HG02938 (cell line): ENCODE results near the gene PLCXD3.
"Not testable (repeated sequence)": the region's sequence is repeated elsewhere in the genome, so short reads cannot be mapped to it uniquely, and the experiment has no call there.

Source experiments
- ATAC-seq: cut with Tn5 transposase; IDR thresholded peaks from one replicate; pipeline ENCODE4 v1.9.1; 2021; ENCODE audit warnings: mild to moderate bottlenecking, moderate library complexity; ENCODE audit not compliant: unreplicated experiment

PLCXD3 gene

DNA sequence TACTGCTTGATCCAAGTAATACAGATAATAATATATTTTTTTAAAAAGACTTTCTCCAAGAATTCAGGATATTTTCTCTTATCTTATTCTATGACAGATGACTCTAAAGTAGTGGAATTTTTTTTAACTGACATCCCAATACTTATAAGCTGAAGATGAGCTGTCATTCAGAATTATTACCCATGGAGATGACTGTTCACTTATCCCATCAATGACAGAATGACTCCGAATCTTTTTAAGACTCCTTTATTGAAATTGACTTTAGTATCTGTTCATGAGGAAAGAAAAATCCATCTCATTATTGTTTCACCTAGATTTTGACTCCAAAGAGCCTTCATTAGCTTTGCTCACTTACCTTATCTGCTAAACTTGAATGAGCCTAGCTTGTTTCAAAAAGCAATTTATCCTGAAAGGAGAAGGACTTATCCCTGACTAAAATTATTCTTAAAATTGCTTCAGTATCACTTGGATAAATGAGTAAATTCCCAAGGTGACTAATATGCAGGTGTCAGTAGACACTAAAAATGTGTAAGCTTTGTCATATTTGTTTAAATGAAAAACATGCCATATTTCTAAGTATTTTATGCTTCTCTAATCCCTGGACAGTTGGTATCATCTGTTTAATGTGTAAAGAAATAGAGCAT lies 146.9 kb downstream of the PLCXD3 start:
- ATAC-seq, result no peak

DNA sequence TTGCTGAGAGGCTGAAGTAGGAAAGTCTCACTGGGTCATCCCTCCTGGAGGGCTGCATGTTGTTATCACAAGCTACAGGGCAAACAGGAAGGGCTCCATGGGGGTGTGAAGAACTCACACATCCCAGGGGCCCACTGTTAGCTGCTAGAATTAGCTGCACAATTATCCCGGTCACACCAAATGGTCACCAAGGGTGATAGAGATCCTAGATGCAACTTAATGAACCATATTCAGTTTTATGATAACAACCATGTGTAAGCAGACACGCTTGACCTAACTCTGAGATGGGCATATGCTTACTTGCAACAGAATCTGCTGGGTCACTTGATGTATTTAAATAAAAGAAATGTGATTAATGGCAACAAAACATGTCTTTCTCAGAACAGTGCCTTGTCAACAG lies 153.6 kb downstream of the PLCXD3 start:
- ATAC-seq, result no peak

DNA sequence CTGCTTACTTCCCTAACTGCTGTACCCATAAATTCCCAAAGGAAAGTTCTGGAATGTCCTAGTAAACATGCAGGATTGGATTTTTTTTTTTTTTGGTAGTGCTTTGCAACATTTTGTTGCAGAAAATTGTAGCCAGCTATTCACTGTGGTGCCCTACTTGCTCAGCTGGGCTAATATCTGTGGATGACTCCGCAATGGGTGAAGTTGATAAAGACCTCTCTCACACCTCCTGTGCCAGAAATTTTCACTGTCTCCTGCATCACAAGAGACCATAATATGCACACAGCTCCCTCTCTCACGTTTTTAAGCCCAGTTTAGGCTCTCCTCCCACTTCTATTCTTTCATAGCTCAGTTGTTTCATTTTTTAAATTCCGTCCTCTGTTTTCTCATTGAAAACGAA lies 160.6 kb downstream of the PLCXD3 start:
- ATAC-seq, result no peak

DNA sequence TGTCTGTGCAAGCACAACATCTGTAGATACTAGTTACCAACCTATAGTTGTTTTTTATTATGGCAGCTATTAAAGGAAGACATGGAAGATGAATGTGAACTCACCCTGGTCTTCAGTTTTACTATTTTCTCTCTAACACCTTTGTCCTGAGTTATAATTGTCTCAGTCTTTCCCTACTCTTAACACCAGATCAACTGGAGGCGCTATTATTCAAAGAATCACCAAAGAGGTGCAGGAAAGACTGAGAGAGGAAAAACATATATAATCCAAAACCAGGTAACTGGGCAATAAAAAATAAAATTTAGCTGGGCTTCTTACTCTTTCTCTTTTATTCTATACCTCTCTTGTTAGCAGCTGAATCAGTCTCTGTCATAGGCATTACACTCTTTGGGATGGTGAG lies 162.8 kb downstream of the PLCXD3 start:
- ATAC-seq, result no peak

DNA sequence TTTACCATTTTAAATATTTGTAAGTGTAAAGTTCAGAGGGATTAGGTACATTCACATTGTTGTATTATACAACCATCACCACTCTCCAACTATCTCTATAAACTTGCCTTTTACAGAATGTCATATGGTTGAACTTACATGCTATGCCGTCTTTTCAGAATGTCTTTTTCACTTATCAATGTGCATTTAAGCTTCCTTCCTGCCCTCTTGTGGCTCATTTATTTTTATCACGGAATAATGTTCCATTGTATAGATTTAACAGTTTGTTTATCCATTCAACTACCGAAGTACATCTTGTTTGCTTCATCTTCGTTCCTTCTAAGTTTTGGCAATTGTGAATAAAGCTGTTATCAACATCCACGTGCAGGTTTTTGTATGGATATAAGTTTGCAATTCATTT lies 163.8 kb downstream of the PLCXD3 start:
- ATAC-seq, result no peak

DNA sequence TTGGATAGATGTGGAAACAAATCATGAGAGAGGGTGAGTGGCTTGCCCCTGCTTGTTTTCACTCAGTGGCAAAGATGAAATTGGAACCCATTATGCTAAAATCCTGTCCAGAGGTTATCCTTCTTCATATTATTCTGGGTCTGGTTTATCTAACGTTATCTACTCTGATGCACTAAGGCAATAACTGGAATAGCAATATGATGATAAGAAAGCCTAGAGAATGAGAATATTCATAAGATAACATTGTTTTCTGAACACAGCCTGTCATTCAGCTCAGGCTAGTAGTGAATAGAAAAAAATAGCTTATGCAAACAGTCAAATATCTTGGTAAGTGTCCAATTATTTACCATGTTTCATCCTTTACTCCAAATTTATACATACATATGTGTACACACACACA lies 165.1 kb downstream of the PLCXD3 start:
- ATAC-seq, result no peak

DNA sequence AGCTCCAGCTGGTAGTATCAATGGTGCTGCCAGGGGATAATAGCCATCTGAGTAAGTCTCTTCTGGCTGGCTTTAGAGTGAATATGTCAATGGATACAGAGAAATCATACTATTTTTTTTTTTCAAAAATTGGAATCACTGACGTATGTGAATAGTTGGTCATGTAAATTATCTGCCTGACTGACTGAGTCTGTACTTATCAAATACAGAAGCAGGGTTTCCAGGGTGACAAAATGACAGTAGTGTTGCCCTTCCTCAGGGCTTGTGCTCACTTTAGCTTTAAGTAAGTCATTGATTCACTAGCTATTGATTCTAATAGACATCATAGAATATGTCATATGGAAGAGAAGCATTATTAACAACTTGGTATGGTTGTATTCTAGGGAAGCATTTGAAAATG lies 171.1 kb downstream of the PLCXD3 start:
- no peak for ATAC-seq

DNA sequence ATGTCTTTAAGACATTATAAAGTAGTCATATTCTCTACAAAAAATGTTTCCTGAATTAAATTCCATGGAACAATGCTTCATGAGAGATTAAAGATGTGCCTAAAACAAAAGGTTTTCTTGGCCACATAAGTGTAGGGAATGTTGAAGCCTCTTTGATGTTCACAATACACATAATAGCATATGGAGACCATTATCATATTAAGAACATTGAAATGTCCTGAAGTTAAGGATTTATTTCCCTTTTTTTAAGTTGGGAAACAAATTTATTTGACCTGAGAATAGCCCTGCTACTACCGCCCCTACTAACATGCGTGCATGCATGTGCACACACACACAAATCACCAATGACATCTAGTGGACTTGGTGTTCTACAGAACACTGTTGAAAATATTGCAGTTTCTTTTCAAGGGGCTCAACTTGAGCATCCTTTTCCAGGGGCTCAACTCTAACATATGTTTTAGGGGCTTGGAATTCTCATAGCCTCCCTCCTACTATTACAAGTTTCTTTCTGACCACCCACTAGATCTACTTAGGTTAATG lies 172.2 kb downstream of the PLCXD3 start:
- ATAC-seq, result no peak

DNA sequence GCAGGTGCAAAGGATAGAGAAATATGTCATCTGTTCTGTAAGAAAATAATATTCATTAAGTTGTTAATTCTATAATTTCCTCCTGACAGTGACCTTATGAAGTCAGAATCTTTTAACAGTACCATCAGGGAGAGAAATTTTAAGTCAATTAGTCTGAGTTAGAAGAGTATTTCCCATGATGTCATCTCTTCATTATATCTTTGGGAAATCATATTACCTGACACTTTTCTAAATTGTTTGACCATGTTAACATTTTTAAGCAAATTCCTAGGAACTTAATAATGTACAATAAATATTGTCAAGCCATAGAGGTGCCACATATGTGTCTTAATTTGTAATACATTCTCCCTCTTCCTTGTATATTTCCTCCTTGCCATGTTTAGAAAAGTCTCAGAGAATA lies 172.7 kb downstream of the PLCXD3 start:
- ATAC-seq, result no peak

DNA sequence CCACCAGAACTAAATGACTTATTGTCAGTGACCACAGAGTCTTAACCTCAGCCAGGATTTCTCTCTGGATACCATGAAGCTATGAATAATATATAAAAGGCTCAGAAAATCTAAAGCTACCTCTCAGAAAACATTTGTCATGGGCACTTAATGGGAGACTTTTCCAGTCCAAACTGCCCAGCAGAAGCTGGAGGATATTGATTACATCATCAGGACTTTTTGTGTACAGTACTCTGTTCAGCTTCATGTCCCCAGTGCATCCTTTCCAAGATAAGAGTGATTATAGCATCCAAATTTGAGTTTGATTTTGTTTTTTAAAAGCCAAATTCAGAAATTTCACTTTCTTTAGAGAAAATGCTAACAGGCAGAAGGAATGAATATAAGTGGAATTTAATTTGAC lies 173.2 kb downstream of the PLCXD3 start:
- ATAC-seq, result no peak

DNA sequence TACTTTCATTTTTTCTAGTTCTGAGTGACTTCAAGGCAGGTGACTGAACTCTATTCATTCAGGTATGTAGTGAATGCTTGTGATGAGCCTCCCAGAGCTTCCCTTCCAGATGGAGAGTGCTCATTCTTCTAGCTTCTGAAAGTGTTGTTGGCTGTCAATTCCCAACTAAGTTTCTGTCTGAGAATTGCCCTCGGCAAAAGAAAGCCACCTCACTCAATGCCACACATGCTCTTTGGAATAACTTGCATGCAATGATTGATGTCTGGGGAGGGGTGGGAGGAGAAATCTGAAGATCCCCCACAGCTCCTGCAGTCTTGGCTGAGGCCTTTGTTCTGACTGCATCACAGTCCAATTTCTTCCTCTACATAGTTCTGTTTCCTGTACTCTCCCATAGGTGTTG lies 173.9 kb downstream of the PLCXD3 start:
- no peak for ATAC-seq

DNA sequence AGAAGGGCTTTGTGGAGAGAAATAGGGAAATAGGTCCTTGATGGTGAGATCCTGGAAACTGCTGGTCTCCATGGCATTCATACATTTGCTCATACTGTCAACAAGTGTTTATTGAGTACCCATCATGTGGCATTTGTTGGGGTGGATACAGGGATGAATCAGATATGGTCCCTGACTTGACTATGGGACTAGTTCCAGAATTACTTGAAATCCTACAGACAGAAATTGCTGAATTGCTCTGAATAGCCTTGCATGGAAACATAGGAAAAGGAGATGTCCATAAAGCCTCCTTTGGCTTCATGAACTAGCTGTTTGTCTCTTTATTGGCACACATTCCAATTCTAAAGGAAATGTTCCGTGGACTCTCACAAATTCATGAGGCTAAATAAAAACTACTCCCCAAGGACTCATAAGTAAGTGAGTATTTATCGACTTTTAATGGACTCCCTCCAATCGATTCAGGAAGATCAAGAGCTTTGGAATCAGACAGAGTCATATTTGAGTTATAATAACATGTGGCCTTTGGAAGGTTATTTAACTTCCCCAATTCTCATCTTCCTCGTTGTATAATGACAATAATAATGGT lies 174.7 kb downstream of the PLCXD3 start:
- no peak for ATAC-seq

DNA sequence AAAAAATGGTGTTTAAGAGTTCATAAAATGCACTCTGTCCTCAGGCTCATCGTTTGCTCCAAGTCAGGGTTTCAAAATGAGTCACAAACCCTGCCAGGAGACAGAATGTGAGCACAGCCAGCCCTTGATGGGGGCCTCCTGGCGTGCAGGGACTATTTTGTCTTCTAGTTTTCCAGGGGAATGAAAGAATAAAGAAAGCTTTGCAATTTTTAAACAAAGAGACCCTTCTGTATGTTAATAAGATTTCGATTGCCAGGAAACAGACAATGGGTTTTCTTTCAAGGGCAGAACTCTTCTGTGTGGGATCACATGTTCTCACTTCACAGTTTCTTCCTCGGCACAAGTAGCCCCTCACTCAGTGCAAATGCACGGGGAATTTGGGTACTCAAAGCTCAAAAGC lies 175.6 kb downstream of the PLCXD3 start:
- ATAC-seq, result peak; percentile 61

DNA sequence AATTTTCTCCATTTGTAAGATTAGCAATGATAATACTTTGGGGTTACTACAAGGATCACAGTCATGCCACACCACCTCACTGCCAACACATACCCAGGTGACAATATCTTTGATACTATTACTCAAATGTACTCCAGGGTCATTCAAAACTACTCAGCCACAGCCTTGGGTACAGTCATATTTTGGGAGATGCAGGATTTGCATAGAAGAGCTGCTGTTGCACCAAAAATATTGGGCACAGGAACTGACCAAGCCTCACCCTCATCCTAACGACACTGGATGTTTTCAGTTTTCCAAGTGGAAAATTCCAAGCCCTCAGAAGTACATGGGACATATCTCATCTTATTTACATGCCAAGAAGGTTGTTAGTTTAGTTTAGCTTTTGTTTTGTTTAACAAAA lies 176.2 kb downstream of the PLCXD3 start:
- ATAC-seq, result no peak

DNA sequence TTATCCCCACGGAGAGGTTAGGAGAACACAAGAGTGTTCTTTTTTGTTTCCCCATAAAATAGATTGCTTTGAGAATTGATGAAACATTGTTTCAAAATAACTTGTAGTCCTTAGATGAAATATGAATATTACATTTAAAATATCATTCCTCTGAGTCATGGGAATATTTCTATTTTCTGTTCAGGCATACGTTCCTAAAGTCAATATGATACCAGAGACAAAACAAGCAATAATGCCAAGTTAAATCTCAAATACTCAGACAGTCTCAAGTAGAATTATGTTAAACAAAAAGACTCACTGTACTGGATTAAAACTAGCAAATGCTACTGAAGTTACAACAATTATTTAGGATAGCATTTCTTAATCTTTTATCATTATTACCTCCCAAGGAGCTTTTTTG lies 185.3 kb downstream of the PLCXD3 start:
- no peak for ATAC-seq

DNA sequence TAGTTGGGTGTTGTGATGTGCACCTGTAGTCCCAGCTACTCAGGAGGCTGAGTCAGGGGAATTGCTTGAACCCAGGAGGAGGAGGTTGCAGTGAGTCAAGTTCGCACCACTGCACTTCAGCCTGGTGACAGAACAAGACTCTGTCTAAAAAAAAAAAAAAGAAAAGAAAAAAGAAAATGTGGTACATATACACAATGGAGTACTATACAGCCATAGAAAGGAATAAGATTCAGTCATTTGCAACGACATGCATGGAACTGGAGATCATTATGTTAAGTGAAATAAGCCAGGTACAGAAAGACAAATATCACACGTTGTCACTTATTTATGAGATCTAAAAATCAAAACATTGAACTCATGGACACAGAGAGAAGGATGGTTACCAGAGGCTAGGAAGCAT lies 187.6 kb downstream of the PLCXD3 start:
- ATAC-seq, result not testable (repeated sequence)

DNA sequence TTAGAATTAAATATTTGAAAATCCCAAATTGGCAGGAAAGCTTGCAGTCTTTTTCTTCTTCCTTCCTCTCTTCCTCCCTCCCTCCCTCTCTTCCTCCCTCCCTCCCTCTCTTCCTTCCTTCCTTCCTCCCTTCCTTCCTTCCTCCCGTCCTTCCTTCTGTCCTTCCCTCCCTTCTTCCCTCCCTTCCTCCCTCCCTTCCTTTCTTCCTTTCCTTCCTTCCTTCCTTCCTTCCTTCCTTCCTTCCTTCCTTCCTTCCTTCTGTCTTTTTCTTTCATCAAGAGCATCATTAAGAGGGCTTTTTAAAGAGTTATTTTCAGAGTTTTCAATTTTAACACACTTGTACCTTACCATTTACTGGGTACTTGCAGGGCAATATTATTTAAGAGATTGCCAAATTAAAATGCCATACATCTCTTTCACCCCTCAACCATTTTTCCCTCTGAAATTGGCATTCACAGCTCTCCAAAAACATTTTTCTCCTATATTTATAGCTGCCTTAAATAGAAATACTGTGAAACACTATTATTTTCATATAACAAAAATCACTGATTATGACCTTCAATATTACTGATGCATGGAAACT lies 197.8 kb downstream of the PLCXD3 start:
- ATAC-seq, result no peak

DNA sequence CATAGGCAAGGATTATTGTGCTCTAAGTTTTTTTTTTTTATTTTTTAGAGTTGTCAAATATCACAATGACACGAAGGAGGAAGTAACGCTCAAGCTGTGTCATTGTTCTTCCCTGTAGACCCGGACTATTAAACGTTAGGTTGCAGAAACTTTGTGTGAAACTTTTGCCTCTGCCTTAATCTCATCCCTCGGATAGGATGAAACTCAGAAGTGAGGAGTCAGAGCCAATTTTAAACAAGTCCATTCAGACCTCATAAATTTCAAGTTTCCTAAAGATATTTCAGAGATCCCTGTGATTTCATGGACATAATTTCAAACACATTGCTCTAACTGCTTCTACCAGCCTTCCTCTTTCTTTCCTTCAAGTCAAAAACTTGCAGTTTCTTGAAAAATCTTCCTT lies 198.3 kb downstream of the PLCXD3 start:
- no peak for ATAC-seq

DNA sequence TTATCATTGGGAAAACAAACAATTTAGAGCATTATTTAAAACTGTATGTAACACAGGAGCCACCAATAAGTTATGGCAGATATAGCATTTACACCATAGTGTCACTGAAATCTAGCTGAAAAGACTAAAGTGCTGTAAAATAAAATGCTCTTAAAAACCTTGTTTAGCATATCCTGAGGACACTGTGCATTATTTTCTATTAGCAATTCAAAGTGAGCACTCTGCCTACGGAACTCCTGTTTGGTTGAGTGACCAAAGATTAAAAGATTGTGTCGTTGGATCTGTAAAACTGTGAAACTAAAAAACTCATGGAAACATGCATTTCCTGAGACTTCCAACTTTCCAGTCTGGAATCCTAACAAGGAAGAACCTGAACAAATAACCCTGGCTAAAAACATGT lies 201.1 kb downstream of the PLCXD3 start:
- ATAC-seq, result no peak

DNA sequence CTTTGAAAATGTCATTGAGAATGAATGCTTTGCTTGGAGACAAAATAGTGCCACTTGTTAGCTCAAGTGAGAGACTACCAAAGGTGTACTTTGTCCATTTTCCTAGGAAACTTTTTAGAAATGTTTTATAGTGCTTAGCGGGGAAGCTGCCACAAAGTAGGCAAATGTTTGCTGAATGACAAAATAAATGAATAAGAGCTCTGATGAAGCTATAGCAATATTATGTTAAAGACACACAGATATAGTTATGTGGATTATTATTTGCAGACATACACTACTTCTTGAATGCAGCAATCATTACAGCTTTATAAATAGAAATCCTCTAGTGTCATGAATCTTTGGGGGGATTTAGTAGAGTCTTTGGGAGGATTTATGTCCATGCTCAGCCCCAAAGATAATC lies 204.4 kb downstream of the PLCXD3 start:
- no peak for ATAC-seq

DNA sequence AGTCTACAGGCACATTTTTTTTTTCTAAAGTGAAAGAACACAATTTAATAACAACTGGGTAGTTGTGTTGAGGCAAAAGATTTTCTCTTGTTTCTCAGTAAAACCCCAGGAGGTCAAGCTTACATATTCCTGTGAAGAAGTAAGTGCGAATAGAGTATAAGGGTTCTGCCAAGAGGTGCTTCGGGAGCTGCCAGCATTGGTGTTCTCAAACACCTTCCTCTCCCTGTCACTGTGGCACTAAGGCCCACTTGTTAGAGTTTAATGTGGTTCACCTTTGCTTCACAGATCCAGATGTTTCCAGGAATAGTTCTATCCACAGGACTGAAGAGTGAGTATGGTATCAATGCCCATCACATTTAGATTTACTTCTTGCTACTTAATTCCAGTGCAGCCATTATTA lies 205.3 kb downstream of the PLCXD3 start:
- ATAC-seq, result no peak

DNA sequence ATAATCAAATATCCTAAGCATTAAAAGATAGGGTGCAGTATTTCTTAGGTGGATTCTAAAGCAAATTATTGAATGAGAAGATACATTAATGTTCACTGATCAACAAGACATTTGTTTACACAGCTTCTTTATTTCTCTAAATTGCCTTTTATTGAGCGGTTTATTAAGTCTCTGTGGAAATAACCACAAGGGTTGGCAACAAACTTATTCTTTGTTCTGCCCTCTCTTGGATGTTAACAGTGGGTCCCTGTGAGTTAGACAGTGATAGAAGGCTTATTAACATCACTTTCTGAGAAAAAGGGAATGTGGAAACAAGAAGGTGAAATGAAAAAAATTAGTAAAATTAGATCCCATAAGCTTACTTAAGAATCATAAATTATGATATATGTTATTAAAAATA lies 214.3 kb downstream of the PLCXD3 start:
- ATAC-seq, result no peak

DNA sequence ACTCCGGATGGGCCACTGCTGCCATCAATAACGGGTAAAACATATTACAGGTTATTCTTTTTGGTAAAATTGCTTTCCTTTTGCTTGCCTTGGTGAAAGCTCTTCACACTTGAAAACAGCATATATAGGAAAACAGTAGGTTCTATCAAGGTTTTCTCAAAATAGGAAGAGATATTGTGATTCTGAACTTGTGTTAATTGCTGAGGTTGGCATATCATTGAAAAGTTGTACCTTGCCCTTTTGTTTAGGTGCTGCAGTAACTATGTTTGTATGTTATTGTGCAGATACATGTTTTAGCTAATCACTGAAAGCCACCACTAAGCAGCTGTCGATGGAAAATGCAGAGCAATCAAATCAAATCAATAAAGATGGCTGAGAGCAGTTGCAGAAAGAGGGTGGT lies 219.1 kb downstream of the PLCXD3 start:
- ATAC-seq, result no peak
